Ectodermal cell (in vitro differentiated cells): ENCODE measurements around the gene TMEM255B.

Experiments
- H3K27ac ChIP-seq: 2 replicates; pipeline ENCODE4 v1.7.0; 2013; ENCODE audit warnings: mild to moderate bottlenecking, low read depth, low read length; ENCODE audit not compliant: insufficient read depth, poor library complexity, severe bottlenecking
- H3K27me3 ChIP-seq: 2 replicates; pipeline ENCODE4 v1.7.0; 2013; ENCODE audit warnings: mild to moderate bottlenecking, low read length; ENCODE audit not compliant: insufficient read depth, control insufficient read depth, poor library complexity, severe bottlenecking
- H3K36me3 ChIP-seq: one replicate; pipeline ENCODE4 v1.7.0; 2013; ENCODE audit warnings: low read length; ENCODE audit not compliant: control insufficient read depth, insufficient read depth
- H3K4me1 ChIP-seq: one replicate; pipeline ENCODE4 v1.7.0; 2013; ENCODE audit warnings: low read length; ENCODE audit not compliant: control insufficient read depth, insufficient read depth
- H3K4me3 ChIP-seq: 2 replicates; pipeline ENCODE4 v1.7.0; 2013; ENCODE audit warnings: low read depth, low read length, control low read depth; ENCODE audit not compliant: insufficient read depth
- H3K9me3 ChIP-seq: 2 replicates; pipeline ENCODE4 v1.7.0; 2013; ENCODE audit warnings: mild to moderate bottlenecking, low read length, moderate library complexity; ENCODE audit not compliant: control insufficient read depth
- WGBS, 2 experiments: methylation state at CpG; one replicate each; pipeline ENCODE4 v1.1.7; 2013; ENCODE audit warnings: missing lambda C conversion rate in 2 of 2; 5-methylcytosine and 5-hydroxymethylcytosine counted together

TMEM255B gene

GRCh38 chr13:113782472-113782871 is 23.4 kb downstream of the TMEM255B start:
- Histone ChIP-seq H3K4me3 (no peak overlapping the region), H3K9me3 (no peaks in the 10 kb centered on the region), H3K27ac (no peak overlapping the region), H3K4me1 (no peaks in the 10 kb centered on the region), H3K27me3 (no peaks in the 10 kb centered on the region), H3K36me3 (no peaks in the 10 kb centered on the region)
- 84 to 85% methylated on average over 14 of the region's 14 CpGs for WGBS, 2 experiments

GRCh38 chr13:113783200-113783881 is 24.3 kb downstream of the TMEM255B start:
- Histone ChIP-seq H3K4me1 (no peaks in the 10 kb centered on the region), H3K36me3 (no peaks in the 10 kb centered on the region), H3K4me3 (no peak overlapping the region), H3K27me3 (no peaks in the 10 kb centered on the region), H3K27ac (no peak overlapping the region), H3K9me3 (no peaks in the 10 kb centered on the region)
- WGBS, 2 experiments = 91% methylated on average over 12 of the region's 12 CpGs

DNA sequence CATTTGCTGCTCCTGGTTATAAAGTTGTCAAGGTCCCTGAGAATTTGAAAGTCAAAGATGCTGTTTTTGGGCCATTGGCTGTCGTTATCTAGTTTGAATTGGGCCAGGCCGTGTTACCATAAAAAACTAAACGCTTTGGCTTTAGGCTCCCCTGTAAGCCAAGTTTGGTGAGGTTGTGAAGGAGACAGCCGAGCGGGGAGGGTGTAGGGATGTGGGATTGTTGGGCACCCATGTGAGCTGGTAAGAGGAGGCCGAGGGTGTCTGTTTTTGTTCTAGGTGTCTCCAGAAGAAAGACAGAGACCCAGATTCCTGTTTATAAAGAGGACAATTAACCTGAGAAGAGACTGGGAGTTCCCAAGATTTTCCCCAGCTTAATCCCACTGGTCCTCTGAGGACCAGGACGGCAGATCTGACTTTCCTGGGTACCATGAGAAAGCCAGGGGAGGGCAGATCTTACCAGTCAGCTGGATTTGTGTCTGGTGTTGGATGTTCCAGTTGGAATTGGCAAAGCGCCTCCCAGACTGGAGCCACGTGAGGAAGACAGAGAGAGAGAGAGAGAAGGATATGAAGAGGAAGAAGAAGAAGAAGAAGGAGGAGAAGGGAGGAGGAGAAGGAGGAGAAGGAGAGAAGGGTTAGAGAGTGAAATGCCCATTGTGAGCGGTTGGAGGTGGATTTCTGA is 25.1 kb downstream of the TMEM255B start:
- 81% methylated on average over 10 of the region's 10 CpGs for WGBS, 2 experiments
- Histone ChIP-seq H3K27ac (no peak overlapping the region), H3K36me3 (no peaks in the 10 kb centered on the region), H3K4me3 (no peak overlapping the region), H3K4me1 (no peaks in the 10 kb centered on the region), H3K9me3 (no peaks in the 10 kb centered on the region), H3K27me3 (no peaks in the 10 kb centered on the region)

DNA sequence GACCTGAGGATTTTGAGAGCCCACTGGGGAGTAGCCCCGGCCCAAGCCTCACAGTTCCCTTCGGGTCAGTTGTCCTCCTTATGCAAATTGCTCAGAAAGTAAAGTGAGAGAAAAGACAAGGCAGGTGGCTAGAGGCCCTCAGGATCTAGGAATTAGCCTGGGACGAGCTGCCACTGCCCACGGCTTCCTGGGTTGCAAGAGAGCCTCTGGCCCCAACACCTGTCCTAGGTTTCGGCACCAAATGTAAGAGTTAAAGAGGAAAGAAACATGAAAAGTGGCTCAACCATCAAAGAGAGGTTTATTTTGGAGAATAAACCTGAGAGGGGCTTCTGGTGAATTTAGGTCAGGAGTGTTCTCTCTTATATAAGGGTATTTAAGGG is 25.6 kb downstream of the TMEM255B start:
- no peaks in the 10 kb centered on the region for H3K4me1 ChIP-seq
- H3K36me3 ChIP-seq = no peaks in the 10 kb centered on the region
- WGBS, 2 experiments = 77 to 89% methylated on average over 5 of the region's 5 CpGs
- no peaks in the 10 kb centered on the region for H3K9me3 ChIP-seq
- H3K27ac ChIP-seq = no peak overlapping the region
- H3K4me3 ChIP-seq = no peak overlapping the region
- H3K27me3 ChIP-seq = no peaks in the 10 kb centered on the region

DNA sequence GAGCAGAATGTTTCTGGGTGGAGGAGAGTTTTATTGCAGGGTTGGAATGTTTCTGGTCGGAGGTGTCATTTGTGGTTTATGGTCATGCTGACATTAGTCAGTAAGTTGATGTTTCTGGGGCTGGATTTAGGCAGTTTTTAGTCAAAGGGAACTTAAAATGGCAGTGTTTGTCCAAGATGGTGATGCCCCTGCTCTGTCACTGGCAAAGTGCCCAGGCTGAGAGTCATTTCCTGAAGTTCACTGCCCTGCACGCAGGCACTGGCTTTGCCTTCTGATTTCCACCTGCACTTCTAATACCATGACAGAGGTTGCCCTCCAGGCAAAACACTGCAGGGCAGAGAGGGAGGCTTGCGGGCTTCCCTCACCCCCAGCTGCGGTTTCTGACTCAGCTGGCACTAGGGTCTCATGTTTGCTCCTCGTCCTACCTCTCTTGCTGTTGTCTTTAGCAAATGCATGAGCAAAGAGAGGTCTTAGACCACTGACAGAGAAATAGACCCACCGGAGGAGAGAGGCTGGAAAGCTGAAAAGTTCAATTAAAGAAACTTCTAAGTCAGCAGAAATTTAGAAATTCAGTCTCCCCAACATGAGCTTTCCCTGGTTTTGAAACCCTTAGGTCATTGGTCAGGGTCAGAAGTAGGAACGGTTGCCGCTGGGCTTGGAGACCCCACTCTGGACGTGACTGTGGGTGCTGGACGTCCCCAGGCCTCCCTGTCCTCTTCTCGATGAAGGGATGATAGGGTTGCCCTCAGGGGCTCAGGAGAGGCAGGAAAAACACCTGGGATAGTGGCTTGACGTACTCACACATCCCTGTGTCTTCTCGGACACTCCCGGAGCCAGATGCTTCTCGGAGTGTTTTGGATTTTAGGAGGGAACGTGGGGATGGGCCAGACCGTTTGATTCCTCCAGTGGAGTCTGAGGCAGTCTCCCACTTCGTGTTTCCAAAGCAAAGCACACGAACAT is 26.3 kb downstream of the TMEM255B start:
- Histone ChIP-seq H3K4me1 (no peaks in the 10 kb centered on the region), H3K27me3 (no peaks in the 10 kb centered on the region), H3K4me3 (no peak overlapping the region), H3K9me3 (no peaks in the 10 kb centered on the region), H3K36me3 (no peaks in the 10 kb centered on the region), H3K27ac (no peak overlapping the region)
- 91 to 93% methylated on average over 19 of the region's 19 CpGs for WGBS, 2 experiments

DNA sequence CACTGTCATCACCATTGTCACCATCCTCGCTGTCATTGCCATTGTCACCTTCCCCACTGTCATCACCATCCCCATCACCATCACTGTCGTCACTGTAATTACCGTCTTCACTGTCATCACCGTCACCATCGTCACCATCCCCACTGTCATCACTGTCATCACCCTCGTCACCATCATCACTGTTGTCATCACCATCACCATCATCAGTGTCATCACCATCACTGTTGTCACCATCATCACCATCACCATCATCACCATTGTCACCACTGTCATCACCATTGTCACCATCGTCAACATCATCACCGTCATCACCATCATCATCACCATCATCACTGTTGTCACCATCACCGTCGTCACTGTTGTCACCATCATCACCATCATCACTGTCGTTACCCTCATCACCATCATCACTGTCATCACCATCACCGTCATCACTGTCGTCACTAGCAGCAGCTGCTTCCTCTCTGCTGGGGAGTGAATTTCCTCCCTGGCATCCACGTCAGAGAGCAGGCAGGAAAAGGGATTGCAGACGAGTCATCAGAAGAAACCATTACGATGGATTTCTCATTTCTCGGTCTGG is 27.3 kb downstream of the TMEM255B start:
- Histone ChIP-seq H3K27ac (no peak overlapping the region), H3K4me3 (no peak overlapping the region)

GRCh38 chr13:113787694-113788093 is 28.7 kb downstream of the TMEM255B start:
- H3K27ac ChIP-seq = no peak overlapping the region
- H3K27me3 ChIP-seq = no peaks in the 10 kb centered on the region
- no peaks in the 10 kb centered on the region for H3K4me1 ChIP-seq
- H3K36me3 ChIP-seq = no peaks in the 10 kb centered on the region
- H3K4me3 ChIP-seq = no peak overlapping the region
- H3K9me3 ChIP-seq = no peaks in the 10 kb centered on the region
- 77 to 88% methylated on average over 9 of the region's 12 CpGs for WGBS, 2 experiments

More for the DNA sequence above, 27.3 kb downstream of the TMEM255B start:
- Histone ChIP-seq H3K36me3 (no peaks in the 10 kb centered on the region), H3K27me3 (no peaks in the 10 kb centered on the region), H3K4me1 (no peaks in the 10 kb centered on the region), H3K9me3 (no peaks in the 10 kb centered on the region)
- 88 to 90% methylated on average over 17 of the region's 17 CpGs for WGBS, 2 experiments

GRCh38 chr13:113788413-113789135 is 29.5 kb downstream of the TMEM255B start:
- Histone ChIP-seq H3K27me3 (no peaks in the 10 kb centered on the region), H3K9me3 (no peaks in the 10 kb centered on the region), H3K27ac (no peak overlapping the region), H3K4me3 (no peak overlapping the region), H3K36me3 (no peaks in the 10 kb centered on the region), H3K4me1 (no peaks in the 10 kb centered on the region)
- WGBS, 2 experiments = 93% methylated on average over 31 of the region's 31 CpGs

DNA sequence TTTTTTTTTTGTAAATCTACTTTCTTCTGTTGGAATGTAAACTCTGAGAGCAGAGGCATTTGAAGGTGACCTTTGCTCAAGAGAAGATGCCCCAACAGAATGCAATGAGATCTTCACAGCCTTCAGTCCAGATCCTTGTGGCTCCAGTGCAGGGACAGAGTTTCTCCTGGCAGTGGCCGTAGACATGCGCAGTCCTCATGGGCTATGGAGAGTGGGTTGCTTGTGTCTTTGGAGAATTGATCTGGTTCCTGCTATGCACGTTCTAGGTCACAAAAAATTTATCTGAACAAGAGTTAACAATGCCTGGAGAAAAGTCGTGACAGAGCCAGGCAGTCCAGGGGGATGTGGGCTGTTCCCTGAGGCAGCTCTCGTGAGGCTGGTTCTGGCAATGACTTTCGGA is 30.1 kb downstream of the TMEM255B start:
- WGBS, 2 experiments = 92 to 94% methylated on average over 6 of the region's 6 CpGs
- H3K27me3 ChIP-seq = no peaks in the 10 kb centered on the region
- no peak overlapping the region for H3K4me3 ChIP-seq
- no peaks in the 10 kb centered on the region for H3K4me1 ChIP-seq
- no peak overlapping the region for H3K27ac ChIP-seq
- no peaks in the 10 kb centered on the region for H3K9me3 ChIP-seq
- H3K36me3 ChIP-seq = no peaks in the 10 kb centered on the region
